HG02981 (cell line): ENCODE data around the gene GOLPH3L.
"Not testable (repeated sequence)": the region's sequence is repeated elsewhere in the genome, so short reads cannot be mapped to it uniquely, and the experiment has no call there.

Experiments
- ATAC-seq: cut with Tn5 transposase; IDR thresholded peaks from one replicate; pipeline ENCODE4 v1.9.1; 2021; ENCODE audit warnings: mild to moderate bottlenecking, moderate library complexity; ENCODE audit not compliant: unreplicated experiment

Gene GOLPH3L

DNA sequence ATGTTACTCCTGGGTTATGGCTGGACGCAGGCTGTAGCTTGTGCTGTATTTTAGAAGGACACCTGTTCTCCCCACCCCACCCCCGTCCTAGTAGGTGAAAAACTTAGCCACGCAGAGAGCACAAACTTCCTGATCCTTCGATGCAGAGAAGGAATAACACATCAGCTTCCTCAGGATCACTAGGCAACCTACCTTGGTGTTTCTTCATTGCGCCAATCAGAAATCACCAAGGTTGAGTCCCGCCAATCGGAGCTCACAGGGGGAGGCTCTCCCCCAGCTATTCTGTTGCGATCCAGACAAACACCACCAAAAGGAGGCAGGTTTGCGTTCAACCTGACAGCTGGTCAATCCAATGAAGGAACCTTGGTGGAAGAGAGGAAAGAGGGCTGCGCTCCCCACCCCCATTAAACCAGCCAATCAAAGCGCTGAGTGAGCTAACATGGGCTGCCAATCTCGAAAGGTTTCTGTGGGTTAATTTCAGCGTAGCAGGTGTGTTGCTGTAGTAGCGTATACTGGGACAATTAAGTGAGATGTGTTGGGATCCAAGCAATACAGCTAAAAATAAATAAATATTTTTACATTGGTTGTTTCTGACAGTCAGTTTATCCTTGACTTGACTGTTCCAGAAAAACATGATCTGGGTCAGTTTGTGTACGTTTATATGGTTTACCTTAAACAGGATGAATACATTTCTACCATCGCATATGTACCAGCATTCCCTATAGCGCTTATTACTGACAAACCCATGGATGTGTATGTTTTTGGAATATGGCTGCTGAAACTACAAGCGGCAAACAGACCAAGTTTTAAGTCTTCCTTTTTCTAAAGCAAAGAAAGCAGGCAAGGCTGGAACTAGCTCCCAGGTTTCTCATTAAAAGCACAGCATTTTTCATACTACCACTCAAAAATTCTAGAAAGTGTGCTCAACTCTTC lies at the start of gene GOLPH3L:
GOLPH3L (minus strand) TSS at position 160 of the 933 bp plus-strand sequence. CDS start 2,316 bp downstream, outside the sequence.
- peak; percentile 99 for ATAC-seq

DNA sequence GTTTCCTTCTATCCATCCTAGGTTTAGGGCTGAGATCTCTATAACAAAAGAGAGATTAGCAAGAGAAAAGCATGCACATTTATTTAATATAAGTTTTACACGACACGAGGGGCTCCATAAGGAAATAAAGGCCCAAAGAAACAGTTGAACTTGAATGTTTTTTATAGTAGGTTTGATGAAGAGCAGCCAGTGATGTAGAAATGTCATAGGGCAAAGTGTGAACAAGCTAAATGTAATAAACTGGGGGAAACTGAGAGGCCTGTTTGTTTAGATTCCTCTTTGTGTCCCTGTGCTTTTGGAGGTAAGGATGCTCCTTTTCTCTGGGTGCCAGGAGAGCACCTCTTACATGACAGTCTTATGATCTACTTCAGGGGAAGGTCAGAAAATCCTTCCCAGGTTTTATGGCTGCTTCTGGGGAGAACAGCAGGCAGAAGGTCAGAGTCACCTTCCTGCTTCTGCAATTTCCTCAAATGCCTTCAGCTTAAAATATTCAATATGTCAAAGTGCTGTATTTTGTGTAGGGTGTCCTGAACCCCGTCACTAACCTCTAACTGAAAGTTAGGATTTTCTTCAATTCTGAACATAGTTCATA lies 33.3 kb upstream of the GOLPH3L start:
- ATAC-seq = no peak

DNA sequence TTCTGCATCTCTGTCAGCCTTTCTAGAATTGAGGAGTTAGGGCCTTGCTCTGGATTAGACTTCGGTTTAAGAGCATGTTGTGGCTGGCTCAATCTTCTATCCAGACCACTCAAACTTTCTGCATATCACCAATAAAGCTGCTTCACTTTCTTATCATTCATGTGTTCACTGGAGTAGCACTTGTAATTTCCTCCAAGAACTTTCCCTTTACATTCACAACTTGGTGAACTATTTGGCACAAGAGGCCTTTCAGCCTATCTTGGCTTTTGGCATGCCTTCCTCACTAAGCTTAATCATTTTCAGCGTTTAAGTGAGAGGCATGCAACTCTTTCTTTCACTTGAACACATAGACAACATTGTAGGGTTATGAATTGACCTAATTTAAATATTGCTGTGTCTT lies 27.4 kb upstream of the GOLPH3L start:
- no peak for ATAC-seq

DNA sequence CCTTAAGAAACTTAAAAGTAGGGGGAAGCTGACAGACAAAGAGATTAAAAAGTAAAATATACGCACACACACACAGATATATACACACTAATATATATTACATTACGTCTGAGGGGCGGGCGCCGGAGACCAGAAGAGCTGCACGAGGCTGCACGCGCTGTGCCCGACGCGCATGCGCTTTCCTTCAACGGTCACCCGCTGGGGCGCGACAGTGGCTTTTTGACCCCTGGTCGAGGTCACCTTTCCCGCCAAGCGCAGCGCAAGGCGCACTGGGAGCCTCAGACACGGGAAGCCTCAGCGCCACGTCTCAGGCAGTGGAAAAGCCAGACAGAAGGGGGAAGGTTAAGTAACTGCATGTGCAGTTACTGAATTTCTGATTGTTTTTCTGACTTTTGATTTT lies 23.7 kb upstream of the GOLPH3L start, which contains the start of gene HORMAD1:
HORMAD1 (minus strand) TSS at position 193 of the 400 bp plus-strand sequence. CDS start 1,390 bp downstream, outside the sequence.
- ATAC-seq = no peak

DNA sequence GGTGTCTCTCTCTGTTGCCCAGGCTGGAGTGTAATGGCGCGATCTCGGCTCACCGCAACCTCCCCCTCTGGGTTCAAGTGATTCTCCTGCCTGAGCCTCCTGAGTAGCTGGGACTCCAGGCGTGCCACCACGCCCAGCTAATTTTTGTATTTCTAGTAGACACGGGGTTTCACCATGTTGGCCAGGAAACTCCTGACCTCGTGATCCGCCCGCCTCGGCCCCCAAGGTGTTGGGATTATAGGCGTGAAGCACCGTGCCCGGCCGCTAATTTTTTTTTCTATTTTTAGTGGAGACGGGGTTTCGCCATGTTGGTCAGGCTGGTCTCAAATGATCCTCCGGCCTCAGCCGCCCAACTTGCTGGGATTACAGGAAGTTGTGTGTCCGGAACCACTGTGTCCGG lies 23.1 kb upstream of the GOLPH3L start:
- no peak for ATAC-seq

DNA sequence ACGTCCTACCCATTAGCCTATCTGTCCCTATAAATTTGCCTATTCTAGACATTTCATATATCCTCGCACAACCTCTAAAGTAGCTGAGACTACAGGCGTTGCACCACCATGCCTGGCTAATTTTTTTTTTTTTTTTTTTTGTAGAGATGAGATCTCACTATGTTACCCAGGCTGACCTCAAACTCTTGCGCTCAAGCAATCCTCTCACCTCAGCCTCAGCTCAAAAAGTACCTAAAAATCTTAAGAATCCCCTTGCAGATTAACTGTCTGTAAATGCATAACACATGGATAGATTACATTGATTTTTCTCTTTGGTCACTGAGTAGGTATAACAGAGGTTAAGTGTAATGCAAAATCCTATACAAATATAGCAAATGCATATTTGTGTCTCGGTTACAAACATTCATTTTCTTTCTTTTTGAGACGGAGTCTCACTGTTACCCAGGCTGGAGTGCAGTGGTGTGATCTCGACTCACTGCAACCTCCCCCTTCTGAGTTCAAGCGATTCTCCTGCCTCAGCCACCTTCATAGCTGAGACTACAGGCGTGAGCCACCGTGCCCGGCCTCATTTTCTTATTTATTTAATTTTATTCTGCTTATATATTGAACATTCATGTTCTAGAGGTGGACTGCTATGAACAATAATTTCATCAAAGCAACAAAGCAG lies 21.4 kb upstream of the GOLPH3L start:
- ATAC-seq = no peak

DNA sequence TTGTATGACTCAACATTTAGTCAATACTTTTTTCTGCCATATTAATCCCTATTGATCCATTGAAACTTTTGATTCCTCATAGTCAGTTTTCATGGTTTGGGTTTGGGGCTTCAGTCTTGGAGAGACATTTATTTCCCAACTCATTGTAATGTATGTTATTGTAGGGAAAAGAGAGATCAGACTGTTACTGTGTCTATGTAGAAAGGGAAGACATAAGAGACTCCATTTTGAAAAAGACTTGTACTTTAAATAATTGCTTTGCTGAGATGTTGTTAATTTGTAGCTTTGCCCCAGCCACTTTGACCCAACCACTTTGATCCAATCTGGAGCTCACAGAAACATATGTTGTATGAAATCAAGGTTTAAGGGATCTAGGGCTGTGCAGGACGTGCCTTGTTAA lies 12.1 kb upstream of the GOLPH3L start:
- ATAC-seq = not testable (repeated sequence)

DNA sequence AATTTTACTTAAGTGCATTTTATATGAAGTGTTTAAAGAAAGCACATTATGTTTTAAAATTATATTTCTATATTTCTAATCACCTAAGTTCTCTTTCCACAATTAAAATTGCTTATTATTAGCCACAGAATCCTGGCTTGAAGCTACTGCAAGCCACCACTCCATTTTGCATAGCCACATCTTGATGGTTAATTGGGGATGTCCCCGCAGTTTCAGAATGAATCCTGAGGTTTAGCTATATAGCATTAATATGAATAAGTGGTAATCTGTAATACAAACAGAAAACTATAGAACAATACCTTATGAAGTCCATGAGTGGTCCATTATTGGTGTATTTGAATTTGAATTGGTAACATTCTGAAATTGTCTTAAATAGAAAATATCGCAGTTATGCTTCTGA lies 11.6 kb upstream of the GOLPH3L start:
- ATAC-seq = peak; percentile 76

DNA sequence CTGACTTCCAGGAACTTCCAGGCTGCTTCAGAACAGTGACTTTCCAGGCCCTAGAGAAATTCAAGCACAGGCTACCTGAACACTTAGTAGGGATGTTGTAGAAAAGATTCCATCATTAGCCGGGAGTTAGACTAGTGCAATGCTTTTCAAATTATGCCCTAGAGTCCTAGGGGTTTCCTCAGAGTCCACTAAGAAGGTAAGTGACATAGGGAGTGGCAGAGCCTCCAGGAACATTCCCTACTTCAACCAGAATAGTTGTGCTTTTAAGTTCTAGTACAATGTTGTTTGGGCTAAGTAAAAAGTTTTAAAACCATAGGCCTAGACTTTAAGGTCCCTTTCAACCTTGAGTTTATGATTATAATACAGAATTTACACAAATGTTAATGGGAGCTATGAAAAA lies 9.1 kb upstream of the GOLPH3L start:
- ATAC-seq = no peak

DNA sequence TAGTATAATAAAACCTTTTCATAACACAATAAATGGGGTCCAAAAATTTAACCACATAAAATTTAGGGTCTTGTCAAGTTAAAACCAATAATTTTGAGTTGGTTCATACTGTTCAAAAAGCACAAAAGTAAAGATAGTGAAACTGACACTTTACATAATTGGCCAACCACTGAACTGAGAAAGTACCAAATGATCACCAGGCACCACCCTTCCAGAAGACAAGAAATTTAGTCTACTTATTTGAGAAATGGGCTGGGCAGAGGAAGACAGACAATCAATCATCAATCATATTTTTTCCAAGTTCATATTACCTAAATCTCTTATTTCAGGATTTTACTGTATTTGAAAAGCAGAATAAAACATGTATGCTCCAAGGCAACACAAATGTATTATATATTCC lies 6.5 kb upstream of the GOLPH3L start:
- no peak for ATAC-seq

DNA sequence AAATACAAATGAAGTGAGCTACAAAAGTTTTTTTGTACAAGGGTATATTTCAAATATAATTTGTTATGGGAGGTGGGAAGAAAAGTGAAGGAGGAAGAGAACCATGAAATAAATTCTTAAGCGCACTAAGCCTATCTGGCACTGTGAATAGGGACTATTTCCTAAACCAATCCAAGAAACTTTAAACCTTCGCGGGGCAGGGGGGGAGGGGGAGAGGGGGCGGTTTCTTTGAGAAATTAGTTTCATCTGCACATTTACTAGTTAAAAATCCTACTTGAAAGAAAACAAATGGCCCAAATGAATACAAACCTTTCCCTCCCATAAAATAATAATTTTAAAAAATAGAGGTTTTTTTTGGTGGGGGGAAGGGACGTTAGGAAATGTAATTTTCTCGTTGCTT lies 364 bp downstream of the GOLPH3L start:
- no peak for ATAC-seq

DNA sequence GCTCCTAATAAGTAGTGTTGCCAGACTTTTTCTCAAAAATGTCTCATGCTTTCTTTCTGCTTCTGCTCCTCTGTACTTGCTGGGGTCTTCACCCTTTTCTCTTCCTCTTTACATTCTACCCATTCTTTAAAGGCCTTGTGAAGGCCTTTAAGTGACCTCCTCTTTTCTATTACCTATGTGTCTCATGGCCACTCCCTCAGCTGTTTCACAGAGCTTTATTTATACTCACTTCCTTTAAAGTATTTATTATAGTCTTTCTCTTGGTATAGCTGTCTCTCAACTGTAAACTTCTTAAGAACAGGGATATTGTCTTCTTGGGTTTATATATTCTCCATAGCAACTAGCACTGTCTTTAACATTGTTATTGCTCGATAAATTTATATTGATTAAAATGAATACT lies 792 bp downstream of the GOLPH3L start:
- ATAC-seq = no peak

DNA sequence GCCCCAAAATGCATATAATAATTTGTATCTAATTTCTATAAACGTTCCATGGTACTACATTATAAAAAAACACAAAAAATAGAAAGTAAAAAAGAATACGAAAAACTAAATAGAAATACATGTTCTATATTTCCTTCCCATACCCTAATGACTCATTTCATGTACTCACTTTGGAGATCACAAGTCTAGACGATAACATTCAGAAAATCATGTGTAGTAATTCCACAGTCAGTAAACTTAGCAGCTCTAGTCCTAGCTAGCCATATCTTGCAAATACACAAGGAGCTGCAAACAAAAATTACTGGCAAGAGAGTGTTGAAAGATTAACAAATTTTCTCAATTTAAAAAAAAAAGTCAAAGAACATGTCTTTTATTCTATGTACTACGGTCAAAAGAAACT lies 1.4 kb downstream of the GOLPH3L start:
- ATAC-seq = no peak

DNA sequence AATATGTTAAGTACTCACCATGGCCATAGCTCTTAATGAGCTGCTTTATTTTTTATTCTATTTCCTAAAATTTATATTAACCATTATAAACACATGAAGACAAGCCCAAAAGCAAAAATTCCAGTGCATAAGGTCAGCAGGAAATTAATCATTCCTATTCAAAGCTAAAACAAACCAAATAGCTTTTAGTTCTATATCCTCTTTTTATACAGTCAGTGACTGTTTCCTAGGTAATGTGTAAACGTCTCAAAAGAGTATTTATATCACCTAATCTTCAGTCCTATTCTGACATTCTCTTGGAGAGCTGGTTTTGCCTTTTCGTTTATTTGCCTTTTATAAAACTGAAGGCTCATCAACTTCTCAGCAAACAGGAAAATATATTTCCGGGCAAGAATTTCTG lies 4.2 kb downstream of the GOLPH3L start:
- ATAC-seq = no peak

DNA sequence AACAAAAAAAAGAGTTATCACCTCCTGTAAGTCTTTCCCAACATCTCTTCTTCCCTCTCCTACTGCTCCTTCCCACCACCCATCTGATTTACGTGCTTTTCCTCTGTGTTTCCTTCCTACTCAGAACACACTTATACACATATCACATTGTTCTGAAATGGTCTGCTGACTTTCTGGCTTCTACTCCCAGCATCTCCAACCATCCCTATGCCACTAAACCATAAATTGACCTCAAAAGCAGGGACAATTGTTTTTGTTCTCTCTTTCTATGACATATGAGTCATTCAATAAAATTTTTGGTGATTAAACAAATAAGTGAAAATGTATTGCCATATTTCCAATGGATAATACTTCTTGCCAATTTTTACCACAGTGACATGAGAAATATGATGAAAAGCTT lies 8.2 kb downstream of the GOLPH3L start:
- ATAC-seq = no peak

DNA sequence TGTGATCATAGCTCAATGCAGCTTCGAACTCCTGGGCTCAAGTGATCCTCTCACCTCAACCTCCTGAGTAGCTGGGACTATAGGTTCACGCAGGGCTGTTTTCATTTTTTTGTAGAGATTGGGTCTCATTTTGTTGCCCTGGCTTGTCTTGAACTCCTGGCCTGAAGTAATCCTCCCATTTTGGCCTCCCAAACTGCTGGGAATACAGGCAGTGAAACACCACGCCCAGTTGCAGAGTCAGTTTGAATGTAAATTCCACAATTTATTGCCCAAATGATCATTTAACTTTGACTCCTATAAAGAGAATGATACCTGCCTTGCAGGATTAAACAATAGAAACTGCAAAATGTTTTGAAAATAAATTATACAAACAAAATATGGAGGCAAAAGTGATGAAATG lies 10.7 kb downstream of the GOLPH3L start:
- ATAC-seq = no peak

DNA sequence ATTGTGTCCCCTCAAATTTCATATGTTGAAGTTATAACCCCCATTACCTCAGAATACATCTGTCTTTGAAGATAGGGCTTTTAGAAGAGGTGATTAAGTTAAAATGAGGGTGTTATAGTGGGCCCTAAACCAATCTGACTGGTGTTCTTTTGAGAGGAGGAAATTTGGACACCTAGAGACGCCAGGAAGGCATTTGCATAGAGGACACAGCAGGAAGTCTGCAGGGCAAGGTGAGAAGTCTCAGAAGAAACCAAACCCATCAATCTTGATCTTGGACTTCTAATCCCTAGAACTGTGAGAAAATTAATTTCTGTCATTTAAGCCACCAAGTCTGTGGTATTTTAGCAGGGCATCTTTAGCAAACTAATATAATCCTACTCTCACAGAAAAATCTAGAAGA lies 13.0 kb downstream of the GOLPH3L start:
- ATAC-seq = no peak

DNA sequence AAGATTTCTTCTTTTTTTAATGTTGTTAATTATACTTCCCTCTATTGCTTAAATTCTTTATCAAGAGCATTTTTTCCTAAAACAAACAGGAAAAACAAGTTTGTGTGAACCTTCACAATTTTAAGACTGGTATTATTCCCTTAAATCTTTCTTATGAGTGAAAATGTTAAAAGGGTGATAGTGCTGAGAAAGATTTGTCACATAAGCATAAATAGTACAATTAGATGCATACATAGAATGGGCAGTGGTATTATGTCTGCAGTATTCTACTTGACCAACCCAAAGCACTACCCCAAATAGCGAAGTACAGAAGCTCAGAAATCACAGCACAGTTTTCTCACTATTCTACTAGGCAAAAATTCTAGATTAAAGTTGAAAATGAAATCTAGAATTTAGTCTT lies 18.0 kb downstream of the GOLPH3L start:
- no peak for ATAC-seq

DNA sequence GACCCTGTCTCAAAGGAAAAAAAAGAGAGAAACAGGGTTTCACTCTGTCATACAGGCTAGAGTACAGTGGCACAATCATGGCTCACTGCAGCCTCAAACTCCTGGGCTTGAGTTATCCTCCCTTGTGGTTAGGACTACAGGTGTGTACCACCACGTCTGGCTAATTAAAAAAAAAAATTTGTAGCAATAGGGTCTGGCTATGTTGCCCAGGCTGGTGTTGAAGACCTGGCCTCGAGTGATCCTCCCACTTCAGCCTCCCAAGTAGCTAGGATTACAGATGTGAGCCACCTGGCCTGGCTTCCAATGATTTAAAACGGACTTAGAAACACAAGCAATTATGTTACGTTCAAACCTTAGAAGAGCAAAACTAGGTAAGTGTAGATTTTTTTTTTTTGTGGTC lies 22.1 kb downstream of the GOLPH3L start:
- ATAC-seq = no peak

DNA sequence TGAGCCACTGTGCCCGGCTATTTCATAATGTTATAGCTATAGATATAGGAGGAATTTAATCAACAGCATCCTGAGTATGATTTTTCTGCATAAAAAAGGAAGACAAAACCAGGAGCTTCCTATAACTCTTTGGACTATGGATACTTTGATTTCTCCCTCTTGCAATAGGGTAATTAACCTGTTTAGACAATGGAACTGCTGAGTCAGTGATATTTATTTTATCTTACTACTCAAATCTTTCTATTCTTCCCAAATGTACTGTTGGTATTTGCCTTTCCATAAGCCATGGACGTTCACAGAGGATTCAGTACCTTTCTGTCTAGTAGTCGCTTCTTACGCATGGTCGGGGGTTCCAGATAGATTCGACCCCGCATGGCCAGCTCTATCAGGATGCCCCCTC lies 33.6 kb downstream of the GOLPH3L start:
- no peak for ATAC-seq

DNA sequence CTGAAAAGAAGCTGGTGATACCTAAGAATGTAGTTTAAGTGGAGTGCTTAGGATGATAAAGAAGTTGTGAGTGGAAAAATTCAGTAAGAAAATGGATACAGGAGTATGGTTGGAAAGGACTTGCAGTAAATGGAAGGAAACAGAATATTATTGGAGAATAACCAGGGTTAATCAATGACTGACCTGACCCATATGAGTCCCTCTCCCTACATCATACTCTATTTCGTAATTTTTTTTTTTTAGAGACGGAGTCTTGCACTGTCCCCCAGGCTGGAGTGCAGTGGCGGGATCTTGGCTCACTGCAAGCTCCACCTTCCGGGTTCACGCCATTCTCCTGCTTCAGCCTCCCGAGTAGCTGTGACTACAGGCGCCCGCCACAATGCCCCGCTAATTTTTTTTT lies 34.1 kb downstream of the GOLPH3L start:
- ATAC-seq = no peak

DNA sequence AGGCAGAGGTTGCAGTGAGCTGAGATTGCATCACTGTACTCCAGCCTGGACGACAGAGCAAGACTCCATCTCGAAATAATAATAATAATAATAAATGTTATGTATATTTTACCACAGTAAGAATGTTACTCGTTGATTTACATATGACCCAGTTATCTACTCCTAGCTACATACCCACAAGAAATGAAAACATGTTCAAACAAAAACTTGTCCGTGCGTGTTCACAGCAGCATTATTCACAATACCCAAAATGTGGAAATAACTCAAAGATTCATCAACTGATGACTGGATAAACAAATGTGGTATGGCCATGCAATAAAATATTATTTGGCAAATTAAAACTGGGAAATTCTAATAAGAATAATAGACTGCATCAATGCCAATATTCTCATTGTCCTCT lies 35.8 kb downstream of the GOLPH3L start:
- ATAC-seq = no peak
